GM08714 (cell line): ENCODE data around the gene PERP.
"Not testable (repeated sequence)": the region's sequence is repeated elsewhere in the genome, so short reads cannot be mapped to it uniquely, and the experiment has no call there.

ENCODE experiments used
- H3K4me3 ChIP-seq: fragments of 200-500 bp; sonication (Bioruptor generic); 2 replicates; pipeline ENCODE4 v1.5.1; 2014; ENCODE audit warnings: mild to moderate bottlenecking, low read length, inconsistent platforms
- ZNF274 ChIP-seq: IDR thresholded peaks from 2 replicates; pipeline ENCODE4 v1.6.1; 2012; ENCODE audit warnings: mild to moderate bottlenecking, low read depth, low read length

The PERP gene

DNA sequence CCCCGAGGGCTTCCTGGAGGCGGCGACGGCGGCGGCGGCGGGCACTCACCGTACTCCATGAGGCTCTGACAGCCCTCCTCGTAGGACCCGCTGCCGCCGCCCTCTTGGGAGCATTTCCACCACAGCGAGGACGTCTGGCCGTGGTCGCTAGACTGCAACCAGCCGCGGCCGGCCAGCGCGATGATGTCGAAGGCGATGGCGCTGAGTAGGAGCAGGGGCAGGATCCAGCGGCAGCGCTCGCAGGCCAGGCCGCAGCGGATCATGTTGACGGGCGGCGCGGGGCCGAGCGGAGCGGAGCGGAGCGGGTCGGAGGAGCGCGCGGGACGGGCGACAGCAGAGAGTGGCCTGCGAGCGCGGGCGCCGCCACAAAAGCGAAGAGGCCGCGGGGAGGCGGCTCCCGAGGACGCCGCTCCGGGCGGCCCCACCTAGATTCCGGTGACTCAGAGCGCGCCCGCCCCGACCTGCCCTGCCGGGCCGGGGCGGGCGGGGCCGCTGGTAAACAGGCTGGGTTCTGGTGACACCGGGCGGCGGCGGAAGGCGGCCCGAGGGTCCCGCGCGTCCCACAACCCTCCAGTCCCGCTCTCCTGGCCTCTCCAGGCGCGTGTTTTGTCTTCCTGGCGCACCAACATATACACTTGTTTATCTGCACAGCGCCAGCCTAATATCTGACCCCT, at the start of gene PERP:
TSS of gene PERP (minus strand) at position 342 of the 674 bp plus-strand sequence. CDS start at position 263, 79 bp downstream.
- TF ChIP-seq ZNF274 = no peak
- H3K4me3 ChIP-seq = peak within 1 kb of the TSS; percentile 49

GRCh38 chr6:138155443-138155842, 48.2 kb upstream of the PERP start:
- no peak overlapping the region for H3K4me3 ChIP-seq
- TF ChIP-seq ZNF274 = no peak

GRCh38 chr6:138146544-138146943, 39.3 kb upstream of the PERP start:
- no peak overlapping the region for H3K4me3 ChIP-seq
- no peak for TF ChIP-seq ZNF274

GRCh38 chr6:138145402-138145801, 38.2 kb upstream of the PERP start:
- no peak for TF ChIP-seq ZNF274
- H3K4me3 ChIP-seq = no peak overlapping the region

- TF ChIP-seq ZNF274 = no peak
- H3K4me3 ChIP-seq = no peak overlapping the region
Measured at GRCh38 chr6:138142806-138143205, 35.6 kb upstream of the PERP start.

GRCh38 chr6:138129190-138129589, 22.0 kb upstream of the PERP start:
- TF ChIP-seq ZNF274 = no peak
- no peak overlapping the region for H3K4me3 ChIP-seq

- TF ChIP-seq ZNF274 = no peak
- H3K4me3 ChIP-seq = no peak overlapping the region
Measured at GRCh38 chr6:138128096-138128495, 20.9 kb upstream of the PERP start.

GRCh38 chr6:138124096-138124495, 16.9 kb upstream of the PERP start:
- H3K4me3 ChIP-seq = no peak overlapping the region
- no peak for TF ChIP-seq ZNF274

- no peak overlapping the region for H3K4me3 ChIP-seq
- TF ChIP-seq ZNF274 = no peak
Measured at GRCh38 chr6:138119976-138120375, 12.8 kb upstream of the PERP start.

DNA sequence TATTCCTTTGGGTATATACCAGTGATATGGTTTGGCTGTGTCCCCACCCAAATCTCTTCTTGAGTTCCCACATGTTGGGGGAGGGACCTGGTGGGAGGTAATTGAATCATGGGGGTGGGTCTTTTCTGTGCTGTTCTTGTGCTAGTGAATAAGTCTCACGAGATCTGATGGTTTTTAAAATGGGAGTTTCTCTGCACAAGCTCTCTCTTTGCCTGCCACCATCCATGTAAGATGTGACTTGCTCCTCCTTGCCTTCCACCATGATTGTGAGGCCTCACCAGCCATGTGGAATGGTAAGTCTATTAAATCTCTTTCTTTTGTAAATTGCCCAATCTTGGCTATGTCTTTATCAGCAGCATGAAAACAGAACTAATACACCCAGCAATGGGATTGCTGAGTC, 12.0 kb upstream of the PERP start:
- not testable (repeated sequence) for H3K4me3 ChIP-seq

- H3K4me3 ChIP-seq = no peak overlapping the region
- no peak for TF ChIP-seq ZNF274
Measured at GRCh38 chr6:138117376-138117914, 10.2 kb upstream of the PERP start.

GRCh38 chr6:138116661-138116999, 9.4 kb upstream of the PERP start:
- TF ChIP-seq ZNF274 = no peak
- H3K4me3 ChIP-seq = no peak overlapping the region

- no peak overlapping the region for H3K4me3 ChIP-seq
- TF ChIP-seq ZNF274 = no peak
Measured at GRCh38 chr6:138115877-138116660, 8.8 kb upstream of the PERP start.

DNA sequence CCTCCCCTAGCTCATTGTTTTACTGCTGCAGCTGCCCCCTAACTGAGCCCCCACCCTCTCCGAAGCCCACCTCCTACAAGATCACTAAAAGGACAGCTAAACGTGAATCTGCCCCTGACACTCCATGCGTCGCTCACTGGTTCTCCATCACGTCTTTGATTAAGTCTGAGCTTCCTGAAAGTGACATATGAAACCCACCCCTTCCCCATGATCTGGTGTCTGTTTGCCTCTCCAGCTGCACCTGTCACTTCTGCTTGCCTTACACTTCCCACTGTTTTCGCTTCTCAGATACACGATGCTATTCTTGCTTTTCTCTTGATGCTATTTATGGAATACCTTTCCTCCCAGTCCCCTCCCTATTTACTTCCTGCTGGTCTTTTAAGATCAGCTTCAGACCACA, 8.0 kb upstream of the PERP start:
- H3K4me3 ChIP-seq = no peak overlapping the region
- TF ChIP-seq ZNF274 = no peak

- no peak for TF ChIP-seq ZNF274
Measured at GRCh38 chr6:138113588-138114210, 6.5 kb upstream of the PERP start.

More at GRCh38 chr6:138113588-138114210, 6.5 kb upstream of the PERP start:
- H3K4me3 ChIP-seq = no peak overlapping the region
